GF-D8 (cell line): ENCODE data around the gene SPG7.
"Not testable (repeated sequence)": the region's sequence is repeated elsewhere in the genome, so short reads cannot be mapped to it uniquely, and the experiment has no call there.

Source experiments
- DNase-seq: peaks from one replicate; lab custom pipeline; 2025; lab: John Stamatoyannopoulos, UW

SPG7 gene

GRCh38 chr16:89564476-89565255 is 56.5 kb downstream of the SPG7 start:
- no peak for DNase-seq

GRCh38 chr16:89565256-89565505 is 57.0 kb downstream of the SPG7 start:
- DNase-seq, result no peak

GRCh38 chr16:89565506-89566372 is 57.5 kb downstream of the SPG7 start:
- DNase-seq, result peak; percentile 26

- DNase-seq, result no peak
These were observed 59.7 kb downstream of the SPG7 start for GRCh38 chr16:89567656-89568594.

- no peak for DNase-seq
These were observed 61.5 kb downstream of the SPG7 start for GRCh38 chr16:89569506-89570341.

- no peak for DNase-seq
These were observed 62.2 kb downstream of the SPG7 start for GRCh38 chr16:89570342-89570923.

- not testable (repeated sequence) for DNase-seq
These were observed 62.9 kb downstream of the SPG7 start for GRCh38 chr16:89570983-89571598.

GRCh38 chr16:89571636-89572035 is 63.4 kb downstream of the SPG7 start:
- no peak for DNase-seq

- DNase-seq, result no peak
These were observed 63.9 kb downstream of the SPG7 start for GRCh38 chr16:89572073-89572484.

GRCh38 chr16:89572485-89573205 is 64.4 kb downstream of the SPG7 start:
- no peak for DNase-seq

- DNase-seq, result no peak
These were observed 65.8 kb downstream of the SPG7 start for GRCh38 chr16:89573826-89574680.

- peak; percentile 22 for DNase-seq
These were observed 66.6 kb downstream of the SPG7 start for GRCh38 chr16:89574681-89575246.

GRCh38 chr16:89575247-89576152 is 67.3 kb downstream of the SPG7 start, which contains the start of gene CPNE7:
Gene CPNE7, plus strand, starts transcription at chr16:89575758. Its CDS starts 140 bp downstream, at chr16:89575898.
- DNase-seq, result no peak

- DNase-seq, result no peak
These were observed 68.2 kb downstream of the SPG7 start for GRCh38 chr16:89576153-89577054.

GRCh38 chr16:89577055-89577759 is 69.0 kb downstream of the SPG7 start:
- DNase-seq, result no peak

GRCh38 chr16:89579351-89579750 is 71.1 kb downstream of the SPG7 start:
- DNase-seq, result no peak
